Spleen (tissue), 11 donors: Measurements from ENCODE around the gene TMEM182. TPM values are rescaled to one million over a fixed set of nuclear protein-coding genes. Genes with fewer than 3 reads are reported as not detected.

ENCODE experiments used
- DNase-seq: peaks from one replicate; pipeline ENCODE4 v3.0.0-alpha.2; 2020
- H3K27ac ChIP-seq, 8 donors: fragments of 200-600 bp; sonication (generic) in 7 of 8; 1 replicate in 4 of 8; 2 replicates in 4 of 8; pipeline versions ENCODE4 v1.5.0 to v1.8.0; 2016 to 2021; ENCODE audit warnings: inconsistent platforms in 4 of 8, mild to moderate bottlenecking in 4 of 8, moderate library complexity in 1 of 8
- H3K27me3 ChIP-seq, 7 donors: fragments of 200-600 bp; sonication (generic) in 6 of 7; replicated peaks in 1 of 7; 1 replicate in 4 of 7; 2 replicates in 3 of 7; pipeline versions ENCODE4 v1.5.0 to v1.8.0; 2016 to 2021; ENCODE audit warnings: inconsistent platforms in 3 of 7, mild to moderate bottlenecking in 1 of 7
- H3K36me3 ChIP-seq, 6 donors: fragments of 200-600 bp; sonication (generic) in 5 of 6; 1 replicate in 4 of 6; 2 replicates in 2 of 6; pipeline versions ENCODE4 v1.5.0 to v1.8.0; 2016 to 2021; ENCODE audit warnings: inconsistent platforms in 2 of 6
- H3K4me1 ChIP-seq, 6 donors: fragments of 200-600 bp; sonication (generic) in 5 of 6; 1 replicate in 3 of 6; 2 replicates in 3 of 6; pipeline versions ENCODE4 v1.5.0 to v1.8.0; 2016 to 2021; ENCODE audit warnings: inconsistent platforms in 3 of 6
- H3K4me3 ChIP-seq, 8 donors: fragments of 200-600 bp; sonication (generic) in 7 of 8; 1 replicate in 4 of 8; 2 replicates in 4 of 8; pipeline versions ENCODE4 v1.5.0 to v1.8.0; 2016 to 2021; ENCODE audit warnings: inconsistent platforms in 4 of 8, mild to moderate bottlenecking in 4 of 8, moderate library complexity in 2 of 8
- H3K9me3 ChIP-seq, 8 donors: fragments of 200-600 bp; sonication (generic) in 7 of 8; 1 replicate in 4 of 8; 2 replicates in 4 of 8; pipeline versions ENCODE4 v1.5.0 to v1.8.0; 2016 to 2021; ENCODE audit warnings: inconsistent platforms in 4 of 8
- POLR2A ChIP-seq, 3 donors: fragments of 450-650 bp; IDR thresholded peaks; one replicate each; pipeline ENCODE4 v1.5.1; 2017; ENCODE audit warnings: antibody characterized with exemption in 3 of 3, mild to moderate bottlenecking in 1 of 3
- POLR2AphosphoS5 ChIP-seq, 3 donors: sonication (generic); formaldehyde crosslinking; IDR thresholded peaks; one replicate each; pipeline ENCODE4 v1.5.1; 2017; ENCODE audit warnings: antibody characterized with exemption in 3 of 3
- WGBS, 5 donors: extraction: QIAGEN DNeasy Blood & Tissue Kit in 3 of 5; methylation state at CpG; one replicate each; pipeline versions ENCODE4 v1.1.5 to v1.1.7; 2013 to 2018; 5-methylcytosine and 5-hydroxymethylcytosine counted together
- intact Hi-C: fragments of 100-400 bp; cut with DNase I; formaldehyde crosslinking; loops from one replicate; pipeline ENCODE4 v1.15.0; 2023; ENCODE audit warnings: low total_unique reads
- polyA plus RNA-seq, 3 donors: library from polyadenylated mRNA; stranded (reverse); fragments of 200-250 nt; gene quantifications; one replicate each; pipeline ENCODE4 v1.2.1, GENCODE V29; 2013
- total RNA-seq, 7 donors: library from RNA; depleted of rRNA in 3 of 7; stranded (reverse); fragments of >200 nt in 3 of 7; fragmentation: NEBNext Ultra II Directional in 4 of 7; extraction: Animal tissue kit (Norgen Biotek cat#: 25700) in 4 of 7; gene quantifications; one replicate each; pipeline versions ENCODE4 v1.1.0 to v1.2.1, GENCODE V29; 2016 to 2021
- TF ChIP-seq, protein P1 (sequence below), 11 experiments: fragments of 200-600 bp in 7 of 11; fragments of 450-650 bp in 4 of 11; sonication (generic) in 4 of 11; IDR thresholded peaks in 8 of 11; conservative IDR thresholded peaks in 3 of 11; 1 replicate in 7 of 11; 2 replicates in 4 of 11; pipeline versions ENCODE4 v1.4.0 to v1.8.0; 2016 to 2021; ENCODE audit warnings: antibody characterized with exemption in 11 of 11, inconsistent platforms in 4 of 11, mild to moderate bottlenecking in 1 of 11
- donor health status: healthy with polysubstance abuse.
- donor health status: DM: no; HTN: no; CAD: no; lungs with moderate emphysema.
- donor health status: DM: no; HTN: no; CAD: no.
- donor health status: Bipolar disorder and iron deficiency.
- donor health status: healthy.
- donor health status: DM: no; HTN: no; CAD: no.
- donor health status: DM: yes; HTN: yes; CAD: no.

TMEM182 gene
- total and polyA plus RNA-seq, 10 donors, result 1.3 to 8.6 (median 3.2) TPM

DNA sequence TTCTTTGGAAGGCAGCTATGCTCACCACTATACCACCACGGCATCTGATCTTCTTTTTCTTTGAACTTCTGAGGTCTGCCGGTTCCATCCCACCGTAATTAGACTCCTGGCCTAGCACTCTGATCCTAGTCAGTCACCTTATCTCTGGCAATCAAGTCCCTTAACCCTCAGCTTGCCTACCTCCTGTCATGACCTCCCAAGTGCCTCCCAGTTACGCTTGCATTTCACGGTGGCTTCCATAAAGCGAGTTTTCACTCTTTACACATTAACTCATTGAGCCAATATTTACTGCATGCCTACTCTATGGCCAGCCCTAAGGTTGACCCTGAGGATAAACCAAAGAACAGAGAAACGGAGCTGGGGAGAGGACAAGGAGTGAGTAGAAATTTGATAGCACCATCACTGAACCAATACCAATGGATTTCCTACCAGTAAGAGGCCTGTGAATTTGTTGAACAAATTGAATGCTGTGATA is 37.8 kb upstream of the TMEM182 start:
- H3K27me3 ChIP-seq, result no peaks in the 10 kb centered on the region
- peaks cover 0 to 97% (median 65%) of the 10 kb centered on the region in 6 donors for H3K36me3 ChIP-seq
- H3K4me3 ChIP-seq, result no peak overlapping the region
- TF ChIP-seq POLR2A (IDR thresholded peaks at IDR 0.05), result no peak
- TF ChIP-seq, protein P1, sequence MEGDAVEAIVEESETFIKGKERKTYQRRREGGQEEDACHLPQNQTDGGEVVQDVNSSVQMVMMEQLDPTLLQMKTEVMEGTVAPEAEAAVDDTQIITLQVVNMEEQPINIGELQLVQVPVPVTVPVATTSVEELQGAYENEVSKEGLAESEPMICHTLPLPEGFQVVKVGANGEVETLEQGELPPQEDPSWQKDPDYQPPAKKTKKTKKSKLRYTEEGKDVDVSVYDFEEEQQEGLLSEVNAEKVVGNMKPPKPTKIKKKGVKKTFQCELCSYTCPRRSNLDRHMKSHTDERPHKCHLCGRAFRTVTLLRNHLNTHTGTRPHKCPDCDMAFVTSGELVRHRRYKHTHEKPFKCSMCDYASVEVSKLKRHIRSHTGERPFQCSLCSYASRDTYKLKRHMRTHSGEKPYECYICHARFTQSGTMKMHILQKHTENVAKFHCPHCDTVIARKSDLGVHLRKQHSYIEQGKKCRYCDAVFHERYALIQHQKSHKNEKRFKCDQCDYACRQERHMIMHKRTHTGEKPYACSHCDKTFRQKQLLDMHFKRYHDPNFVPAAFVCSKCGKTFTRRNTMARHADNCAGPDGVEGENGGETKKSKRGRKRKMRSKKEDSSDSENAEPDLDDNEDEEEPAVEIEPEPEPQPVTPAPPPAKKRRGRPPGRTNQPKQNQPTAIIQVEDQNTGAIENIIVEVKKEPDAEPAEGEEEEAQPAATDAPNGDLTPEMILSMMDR (IDR thresholded peaks at IDR 0.05 in 8 of 11, conservative IDR thresholded peaks at IDR 0.05 in 3 of 11), result no peak
- TF ChIP-seq POLR2AphosphoS5 (IDR thresholded peaks at IDR 0.05), result no peak
- WGBS, 5 donors, result 89 to 94% (median 92%) methylated on average over 7 of the region's 7 CpGs
- intact Hi-C loops, result no loop called here
- peaks cover 0 to 11% (median 0%) of the 10 kb centered on the region in 6 donors for H3K4me1 ChIP-seq
- H3K27ac ChIP-seq, result no peak overlapping the region
- no peak for DNase-seq
- H3K9me3 ChIP-seq, result no peaks in the 10 kb centered on the region

DNA sequence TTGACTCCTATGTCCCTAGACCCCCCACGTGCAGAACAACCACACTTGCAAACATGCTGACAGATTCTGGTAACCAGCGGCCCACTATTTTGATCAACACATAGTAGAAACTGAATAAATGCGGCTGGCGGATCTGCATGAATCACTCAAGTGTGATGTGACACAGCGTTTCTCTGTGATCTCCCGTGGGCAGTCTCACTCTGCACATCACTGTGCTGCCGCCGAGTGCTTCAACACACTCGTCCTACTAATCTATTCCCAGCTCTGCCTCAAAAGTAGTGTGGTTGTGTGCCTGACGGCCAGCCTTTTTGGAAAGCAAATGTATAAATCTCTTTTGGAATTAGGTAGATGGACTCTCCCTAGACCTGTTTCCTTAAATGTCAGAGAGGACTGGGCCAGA is 37.3 kb upstream of the TMEM182 start:
- WGBS, 5 donors, result 90 to 97% (median 95%) methylated on average over 10 of the region's 10 CpGs
- TF ChIP-seq, protein P1 (IDR thresholded peaks at IDR 0.05 in 8 of 11, conservative IDR thresholded peaks at IDR 0.05 in 3 of 11), result no peak
- TF ChIP-seq POLR2AphosphoS5 (IDR thresholded peaks at IDR 0.05), result no peak
- TF ChIP-seq POLR2A (IDR thresholded peaks at IDR 0.05), result no peak
- no peak for DNase-seq
- no peak overlapping the region for H3K27ac ChIP-seq
- peaks cover 0 to 11% (median 0%) of the 10 kb centered on the region in 6 donors for H3K4me1 ChIP-seq
- no peaks in the 10 kb centered on the region for H3K27me3 ChIP-seq
- intact Hi-C loops, result no loop called here
- no peaks in the 10 kb centered on the region for H3K9me3 ChIP-seq
- no peak overlapping the region for H3K4me3 ChIP-seq
- H3K36me3 ChIP-seq, result peaks cover 0 to 97% (median 62%) of the 10 kb centered on the region in 6 donors

DNA sequence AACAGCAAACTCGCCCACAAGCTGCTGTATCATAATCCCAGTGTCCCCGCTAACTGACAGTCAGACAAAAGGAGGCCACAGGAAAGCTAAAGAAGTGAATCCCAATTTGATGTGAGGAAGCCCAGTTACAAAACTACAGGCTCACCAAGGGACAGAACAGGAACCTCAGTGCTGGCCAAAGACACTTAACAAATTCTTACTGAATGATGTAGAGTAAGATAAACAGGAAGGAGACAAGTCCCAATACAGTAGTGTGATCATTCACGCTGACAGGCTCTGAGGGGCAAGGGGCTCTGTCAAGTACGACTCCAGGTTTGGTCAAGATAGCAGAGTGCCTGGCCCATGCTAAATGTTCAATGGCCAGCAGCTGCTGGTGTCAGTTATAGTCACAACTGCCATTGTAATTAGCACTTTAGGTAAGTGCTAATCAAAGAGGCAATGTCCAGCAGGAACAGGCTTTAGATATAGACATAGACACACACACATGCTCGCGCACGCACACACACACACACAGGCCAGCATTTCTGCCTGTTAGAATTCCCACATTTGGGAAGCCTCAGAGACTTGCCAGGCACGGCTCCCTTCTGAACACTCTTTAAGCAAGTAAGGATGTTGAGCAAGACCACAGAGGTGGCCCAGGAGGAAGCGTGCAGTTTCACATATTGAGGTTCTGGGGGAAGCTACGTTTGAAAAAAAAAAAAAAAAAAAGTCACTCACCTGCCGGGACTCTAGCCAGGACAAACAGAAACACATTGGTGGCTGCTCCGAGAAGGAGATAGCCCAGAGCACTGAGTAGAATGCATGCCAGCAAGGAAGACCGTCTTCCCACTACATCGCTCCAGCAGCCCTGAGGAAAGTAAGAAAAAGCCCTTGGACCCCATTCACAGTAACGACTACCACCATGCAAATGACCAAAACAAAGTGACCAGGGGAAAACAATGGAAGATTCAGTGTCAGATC is 35.4 kb upstream of the TMEM182 start:
- H3K9me3 ChIP-seq, result no peaks in the 10 kb centered on the region
- peaks cover 0 to 11% (median 0%) of the 10 kb centered on the region in 6 donors for H3K4me1 ChIP-seq
- peaks cover 0 to 97% (median 62%) of the 10 kb centered on the region in 6 donors for H3K36me3 ChIP-seq
- H3K27ac ChIP-seq, result peak overlapping the region in 2 of 8 donors; percentile 24 to 70
- H3K4me3 ChIP-seq, result no peak overlapping the region
- H3K27me3 ChIP-seq, result no peaks in the 10 kb centered on the region
- DNase-seq, result no peak
- WGBS, 5 donors, result 70 to 81% (median 77%) methylated on average over 15 of the region's 15 CpGs
- no peak for TF ChIP-seq POLR2AphosphoS5 (IDR thresholded peaks at IDR 0.05)
- TF ChIP-seq, protein P1 (IDR thresholded peaks at IDR 0.05 in 8 of 11, conservative IDR thresholded peaks at IDR 0.05 in 3 of 11), result no peak
- no peak for TF ChIP-seq POLR2A (IDR thresholded peaks at IDR 0.05)
- intact Hi-C loops, result no loop called here
